SK-N-SH (cell line): ENCODE measurements around the gene RFX1.

Source experiments
- CHD2 ChIP-seq: fragments of 150-350 bp; IDR thresholded peaks from 2 replicates; pipeline ENCODE4 v1.6.1; 2018; ENCODE audit warnings: low read length; ENCODE audit not compliant: partially characterized antibody
- ELF1 ChIP-seq: IDR thresholded peaks from 2 replicates; pipeline ENCODE4 v1.4.0; 2012
- EP300 ChIP-seq, 2 experiments: IDR thresholded peaks; 2 replicates each; pipeline versions ENCODE4 v1.4.0 to v1.6.1; 2012; ENCODE audit warnings: borderline replicate concordance in 1 of 2, low read depth in 1 of 2, low read length in 1 of 2
- EZH2phosphoT487 ChIP-seq: fragments of 200-600 bp; sonication (generic); IDR thresholded peaks from 2 replicates; pipeline ENCODE4 v1.6.1; 2017; ENCODE audit warnings: low read depth, mixed run types, mild to moderate bottlenecking, antibody characterized with exemption, moderate library complexity, borderline replicate concordance
- NRF1 ChIP-seq: IDR thresholded peaks from 2 replicates; pipeline ENCODE4 v1.6.1; 2012; ENCODE audit warnings: low read depth, mild to moderate bottlenecking, low read length
- POLR2AphosphoS5 ChIP-seq: IDR thresholded peaks from 2 replicates; pipeline ENCODE4 v1.6.1; 2012; ENCODE audit warnings: low read depth, low read length
- SIN3A ChIP-seq: IDR thresholded peaks from 2 replicates; pipeline ENCODE4 v1.6.1; 2012; ENCODE audit warnings: low read depth, mild to moderate bottlenecking, low read length, moderate library complexity, borderline replicate concordance
- TAF1 ChIP-seq: IDR thresholded peaks from 2 replicates; pipeline ENCODE4 v1.6.1; 2012; ENCODE audit warnings: low read depth, mild to moderate bottlenecking, low read length, moderate library complexity, borderline replicate concordance
- YY1 ChIP-seq: IDR thresholded peaks from 2 replicates; pipeline ENCODE4 v1.4.0; 2012; ENCODE audit warnings: low read depth, mild to moderate bottlenecking
- TF ChIP-seq, protein P1 (sequence below): fragments of 200-600 bp; sonication (generic); IDR thresholded peaks from 2 replicates; pipeline ENCODE4 v1.6.1; 2017; ENCODE audit warnings: antibody characterized with exemption, mild to moderate bottlenecking, moderate library complexity
- TF ChIP-seq, protein P2 (sequence below): IDR thresholded peaks from 2 replicates; pipeline ENCODE4 v1.4.0; 2012; ENCODE audit warnings: low read depth
- TF ChIP-seq, protein P3 (sequence below): fragments of 150-350 bp; IDR thresholded peaks from 2 replicates; pipeline ENCODE4 v1.6.1; 2017; ENCODE audit warnings: antibody characterized with exemption, low read length, low read depth, borderline replicate concordance

DNA sequence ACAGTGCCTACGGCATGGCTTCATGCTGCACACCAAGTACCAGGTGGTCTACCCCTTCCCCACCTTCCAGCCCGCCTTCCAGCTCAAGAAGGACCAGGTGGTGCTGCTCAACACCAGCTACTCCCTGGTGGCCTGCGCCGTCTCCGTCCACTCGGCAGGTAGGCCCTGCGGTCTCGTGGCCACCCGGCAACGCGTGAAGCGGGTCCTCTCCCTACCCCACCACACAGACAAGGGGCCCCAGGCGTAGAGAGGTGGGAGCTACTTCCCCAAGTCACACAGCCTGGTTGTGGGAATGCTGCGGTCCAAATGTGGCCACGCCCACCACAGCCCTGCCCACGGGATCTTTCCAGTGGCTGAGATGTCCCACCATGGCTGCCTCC is 49.8 kb downstream of the RFX1 start:
- TF ChIP-seq, protein P1, sequence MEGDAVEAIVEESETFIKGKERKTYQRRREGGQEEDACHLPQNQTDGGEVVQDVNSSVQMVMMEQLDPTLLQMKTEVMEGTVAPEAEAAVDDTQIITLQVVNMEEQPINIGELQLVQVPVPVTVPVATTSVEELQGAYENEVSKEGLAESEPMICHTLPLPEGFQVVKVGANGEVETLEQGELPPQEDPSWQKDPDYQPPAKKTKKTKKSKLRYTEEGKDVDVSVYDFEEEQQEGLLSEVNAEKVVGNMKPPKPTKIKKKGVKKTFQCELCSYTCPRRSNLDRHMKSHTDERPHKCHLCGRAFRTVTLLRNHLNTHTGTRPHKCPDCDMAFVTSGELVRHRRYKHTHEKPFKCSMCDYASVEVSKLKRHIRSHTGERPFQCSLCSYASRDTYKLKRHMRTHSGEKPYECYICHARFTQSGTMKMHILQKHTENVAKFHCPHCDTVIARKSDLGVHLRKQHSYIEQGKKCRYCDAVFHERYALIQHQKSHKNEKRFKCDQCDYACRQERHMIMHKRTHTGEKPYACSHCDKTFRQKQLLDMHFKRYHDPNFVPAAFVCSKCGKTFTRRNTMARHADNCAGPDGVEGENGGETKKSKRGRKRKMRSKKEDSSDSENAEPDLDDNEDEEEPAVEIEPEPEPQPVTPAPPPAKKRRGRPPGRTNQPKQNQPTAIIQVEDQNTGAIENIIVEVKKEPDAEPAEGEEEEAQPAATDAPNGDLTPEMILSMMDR, result no peak
- no peak for TF ChIP-seq SIN3A
- TF ChIP-seq ELF1, result no peak
- TF ChIP-seq, protein P2, sequence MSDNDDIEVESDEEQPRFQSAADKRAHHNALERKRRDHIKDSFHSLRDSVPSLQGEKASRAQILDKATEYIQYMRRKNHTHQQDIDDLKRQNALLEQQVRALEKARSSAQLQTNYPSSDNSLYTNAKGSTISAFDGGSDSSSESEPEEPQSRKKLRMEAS, result no peak
- TF ChIP-seq YY1, result no peak
- no peak for TF ChIP-seq EP300 (IDR thresholded peaks at IDR 0.05; ENCODE audit: borderline replicate concordance in 1 of 2, low read depth in 1 of 2, low read length in 1 of 2)
- TF ChIP-seq POLR2AphosphoS5, result no peak
- no peak for TF ChIP-seq CHD2
- TF ChIP-seq, protein P3, sequence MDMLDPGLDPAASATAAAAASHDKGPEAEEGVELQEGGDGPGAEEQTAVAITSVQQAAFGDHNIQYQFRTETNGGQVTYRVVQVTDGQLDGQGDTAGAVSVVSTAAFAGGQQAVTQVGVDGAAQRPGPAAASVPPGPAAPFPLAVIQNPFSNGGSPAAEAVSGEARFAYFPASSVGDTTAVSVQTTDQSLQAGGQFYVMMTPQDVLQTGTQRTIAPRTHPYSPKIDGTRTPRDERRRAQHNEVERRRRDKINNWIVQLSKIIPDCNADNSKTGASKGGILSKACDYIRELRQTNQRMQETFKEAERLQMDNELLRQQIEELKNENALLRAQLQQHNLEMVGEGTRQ, result no peak
- no peak for TF ChIP-seq NRF1
- no peak for TF ChIP-seq TAF1
- TF ChIP-seq EZH2phosphoT487, result no peak
